SIG-M5 (cell line): ENCODE data around the gene C1QTNF12.
"Not testable (repeated sequence)": the region's sequence is repeated elsewhere in the genome, so short reads cannot be mapped to it uniquely, and the experiment has no call there.

Experiments
- DNase-seq: peaks from one replicate; lab custom pipeline; 2025; lab: John Stamatoyannopoulos, UW

C1QTNF12 gene

GRCh38 chr1:1259540-1259939 is 13.0 kb upstream of the C1QTNF12 start:
- no peak for DNase-seq

- DNase-seq = no peak
Observed at GRCh38 chr1:1259119-1259488, 12.6 kb upstream of the C1QTNF12 start.

GRCh38 chr1:1256956-1257871 is 10.7 kb upstream of the C1QTNF12 start:
- DNase-seq = no peak

- DNase-seq = no peak
Observed at GRCh38 chr1:1255611-1256010, 9.1 kb upstream of the C1QTNF12 start.

- DNase-seq = no peak
Observed at GRCh38 chr1:1255078-1255477, 8.6 kb upstream of the C1QTNF12 start.

GRCh38 chr1:1254667-1254998 is 8.1 kb upstream of the C1QTNF12 start:
- no peak for DNase-seq

GRCh38 chr1:1253972-1254666 is 7.6 kb upstream of the C1QTNF12 start:
- no peak for DNase-seq

GRCh38 chr1:1253314-1253713 is 6.8 kb upstream of the C1QTNF12 start:
- DNase-seq = no peak

- no peak for DNase-seq
Observed at GRCh38 chr1:1250786-1251284, 4.3 kb upstream of the C1QTNF12 start.

GRCh38 chr1:1248009-1248913 is 1.7 kb upstream of the C1QTNF12 start:
- not testable (repeated sequence) for DNase-seq

GRCh38 chr1:1247341-1247913 is 905 bp upstream of the C1QTNF12 start:
- DNase-seq = no peak

- DNase-seq = no peak
Observed at GRCh38 chr1:1245817-1246576, 525 bp downstream of the C1QTNF12 start.

- no peak for DNase-seq
Observed at GRCh38 chr1:1245178-1245816, 1.2 kb downstream of the C1QTNF12 start.

- no peak for DNase-seq
Observed at GRCh38 chr1:1244192-1244811, 2.2 kb downstream of the C1QTNF12 start.

- no peak for DNase-seq
Observed at GRCh38 chr1:1243807-1244191, 2.7 kb downstream of the C1QTNF12 start.

GRCh38 chr1:1243266-1243660 is 3.3 kb downstream of the C1QTNF12 start:
- no peak for DNase-seq

GRCh38 chr1:1242461-1243265 is 3.9 kb downstream of the C1QTNF12 start:
- DNase-seq = no peak

- DNase-seq = no peak
Observed at GRCh38 chr1:1241588-1242219, 4.8 kb downstream of the C1QTNF12 start.
